ENCODE measurements around the gene NCAPH2. TPM values are rescaled to one million over a fixed set of nuclear protein-coding genes. Genes with fewer than 3 reads are reported as not detected.

The NCAPH2 gene
- total RNA-seq, 1 donor, result 27.5 TPM

DNA sequence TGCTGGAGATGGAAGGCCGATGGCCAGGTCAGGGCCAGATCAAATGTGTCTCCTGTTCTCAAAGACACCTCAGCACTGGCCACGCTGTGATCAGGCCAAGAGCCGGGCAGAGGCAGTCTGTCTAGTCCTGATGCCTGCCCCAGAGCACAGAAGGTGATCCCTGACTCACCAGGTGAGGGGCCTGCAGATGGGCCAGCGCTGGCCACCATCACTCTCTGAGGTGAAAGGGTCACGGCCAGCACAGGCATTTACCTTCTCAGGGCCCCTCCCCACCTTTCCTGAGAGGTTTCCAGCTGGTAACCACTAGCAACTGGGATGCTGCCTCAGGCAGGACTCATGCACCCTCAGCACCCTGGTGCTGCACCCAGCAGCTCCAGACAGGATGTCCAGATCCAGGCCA is 36.1 kb upstream of the NCAPH2 start:
- no peak overlapping the region for H3K4me2 ChIP-seq (ENCODE audit: insufficient read depth, low read length)
- H3K36me3 ChIP-seq (ENCODE audit: insufficient read depth, low read length), result peaks cover 4% of the 10 kb centered on the region
- DNase-seq (ENCODE audit: insufficient read length, low spot score, missing footprints), result no peak
- peaks cover 18% of the 10 kb centered on the region for H3K4me1 ChIP-seq (ENCODE audit: insufficient read depth, low read length)
- peaks cover 73% of the 10 kb centered on the region for H3K79me2 ChIP-seq (ENCODE audit: insufficient read depth, low read length)
- no peak overlapping the region for H3K4me3 ChIP-seq (ENCODE audit: insufficient read depth, low read length)
- H4K20me1 ChIP-seq (ENCODE audit: insufficient read depth, low read length), result peaks cover 65% of the 10 kb centered on the region
- no peaks in the 10 kb centered on the region for H3K9me3 ChIP-seq (ENCODE audit: low read depth, low read length)
- no peaks in the 10 kb centered on the region for H3K27me3 ChIP-seq (ENCODE audit: insufficient read depth, low read length)
- H2AFZ ChIP-seq (ENCODE audit: low read length), result no peak overlapping the region
- no peak overlapping the region for H3K27ac ChIP-seq (ENCODE audit: low read depth, low read length)
- TF ChIP-seq, protein P1, sequence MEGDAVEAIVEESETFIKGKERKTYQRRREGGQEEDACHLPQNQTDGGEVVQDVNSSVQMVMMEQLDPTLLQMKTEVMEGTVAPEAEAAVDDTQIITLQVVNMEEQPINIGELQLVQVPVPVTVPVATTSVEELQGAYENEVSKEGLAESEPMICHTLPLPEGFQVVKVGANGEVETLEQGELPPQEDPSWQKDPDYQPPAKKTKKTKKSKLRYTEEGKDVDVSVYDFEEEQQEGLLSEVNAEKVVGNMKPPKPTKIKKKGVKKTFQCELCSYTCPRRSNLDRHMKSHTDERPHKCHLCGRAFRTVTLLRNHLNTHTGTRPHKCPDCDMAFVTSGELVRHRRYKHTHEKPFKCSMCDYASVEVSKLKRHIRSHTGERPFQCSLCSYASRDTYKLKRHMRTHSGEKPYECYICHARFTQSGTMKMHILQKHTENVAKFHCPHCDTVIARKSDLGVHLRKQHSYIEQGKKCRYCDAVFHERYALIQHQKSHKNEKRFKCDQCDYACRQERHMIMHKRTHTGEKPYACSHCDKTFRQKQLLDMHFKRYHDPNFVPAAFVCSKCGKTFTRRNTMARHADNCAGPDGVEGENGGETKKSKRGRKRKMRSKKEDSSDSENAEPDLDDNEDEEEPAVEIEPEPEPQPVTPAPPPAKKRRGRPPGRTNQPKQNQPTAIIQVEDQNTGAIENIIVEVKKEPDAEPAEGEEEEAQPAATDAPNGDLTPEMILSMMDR (IDR thresholded peaks at IDR 0.05; ENCODE audit: extremely low read depth, low read depth, low read length), result no peak

DNA sequence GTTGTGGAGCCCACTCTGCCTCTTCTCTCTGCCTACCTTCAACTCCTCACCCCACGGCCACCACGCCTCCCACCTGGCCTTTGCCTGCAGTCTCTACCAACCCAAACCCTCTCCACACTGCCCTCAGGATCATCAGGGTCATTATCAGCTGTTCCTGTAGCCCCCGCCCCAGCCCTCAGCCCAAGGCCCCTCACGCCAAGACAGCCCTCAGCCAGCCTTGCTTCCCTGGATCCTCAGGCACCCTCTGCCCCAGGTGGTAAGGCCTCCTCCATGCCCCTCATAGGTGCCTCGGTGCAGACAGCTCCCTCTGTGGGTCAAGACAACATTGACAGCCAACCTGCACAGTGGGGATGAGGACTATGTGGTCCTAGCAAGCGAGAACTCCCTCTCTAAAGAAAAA is 34.9 kb upstream of the NCAPH2 start:
- peaks cover 18% of the 10 kb centered on the region for H3K4me1 ChIP-seq (ENCODE audit: insufficient read depth, low read length)
- TF ChIP-seq, protein P1 (IDR thresholded peaks at IDR 0.05; ENCODE audit: extremely low read depth, low read depth, low read length), result peak; percentile 20
- no peak overlapping the region for H3K4me3 ChIP-seq (ENCODE audit: insufficient read depth, low read length)
- no peaks in the 10 kb centered on the region for H3K36me3 ChIP-seq (ENCODE audit: insufficient read depth, low read length)
- H3K27me3 ChIP-seq (ENCODE audit: insufficient read depth, low read length), result no peaks in the 10 kb centered on the region
- DNase-seq (ENCODE audit: insufficient read length, low spot score, missing footprints), result no peak
- H3K4me2 ChIP-seq (ENCODE audit: insufficient read depth, low read length), result peak overlapping the region; percentile 94
- no peaks in the 10 kb centered on the region for H3K9me3 ChIP-seq (ENCODE audit: low read depth, low read length)
- no peak overlapping the region for H2AFZ ChIP-seq (ENCODE audit: low read length)
- H3K79me2 ChIP-seq (ENCODE audit: insufficient read depth, low read length), result peaks cover 65% of the 10 kb centered on the region
- peak overlapping the region; percentile 63 for H3K27ac ChIP-seq (ENCODE audit: low read depth, low read length)
- peaks cover 60% of the 10 kb centered on the region for H4K20me1 ChIP-seq (ENCODE audit: insufficient read depth, low read length)

DNA sequence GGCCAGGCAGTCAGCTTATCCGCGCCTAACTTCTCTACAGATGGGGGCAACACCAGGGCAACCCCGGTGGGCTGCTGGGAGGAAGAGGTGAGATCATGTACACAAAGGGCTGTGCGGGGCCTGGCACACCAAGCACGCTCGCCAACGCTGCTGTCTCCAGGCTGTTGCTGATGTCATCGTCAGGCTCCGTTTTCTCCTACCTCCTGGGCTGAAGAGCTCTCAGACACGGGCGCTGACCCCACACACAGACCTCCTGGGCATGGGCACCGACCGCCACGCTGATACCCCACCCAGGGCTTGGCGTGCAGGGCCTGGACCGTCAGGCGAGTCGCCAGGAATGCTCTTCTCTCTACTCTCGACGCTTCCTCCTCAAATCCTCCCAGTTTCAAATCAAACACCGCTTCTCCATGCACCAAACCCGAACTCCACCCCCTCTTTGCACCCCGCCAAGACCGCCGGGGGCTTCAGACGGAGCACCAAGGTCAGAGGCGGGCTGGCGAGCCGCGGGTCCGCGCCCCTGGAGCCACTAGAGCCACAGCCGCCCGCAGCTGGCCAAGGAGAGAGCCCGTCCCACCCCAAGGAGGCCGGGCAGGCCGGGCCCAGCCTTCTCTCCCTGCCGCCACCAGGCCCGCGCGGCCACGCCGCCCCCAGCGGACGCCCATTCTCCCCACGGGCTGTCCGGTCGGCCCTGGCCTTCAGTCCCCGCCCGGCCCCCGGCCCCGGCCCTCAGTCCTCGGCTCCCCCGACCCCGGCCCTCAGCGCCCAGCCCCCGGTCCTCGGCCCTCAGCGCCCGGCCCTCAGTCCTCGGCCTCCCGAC is 34.0 kb upstream of the NCAPH2 start:
- peaks cover 52% of the 10 kb centered on the region for H4K20me1 ChIP-seq (ENCODE audit: insufficient read depth, low read length)
- no peaks in the 10 kb centered on the region for H3K27me3 ChIP-seq (ENCODE audit: insufficient read depth, low read length)
- no peaks in the 10 kb centered on the region for H3K36me3 ChIP-seq (ENCODE audit: insufficient read depth, low read length)
- H3K9me3 ChIP-seq (ENCODE audit: low read depth, low read length), result no peaks in the 10 kb centered on the region
- peak overlapping the region; percentile 94 for H3K4me2 ChIP-seq (ENCODE audit: insufficient read depth, low read length)
- H3K4me1 ChIP-seq (ENCODE audit: insufficient read depth, low read length), result peaks cover 18% of the 10 kb centered on the region
- H3K4me3 ChIP-seq (ENCODE audit: insufficient read depth, low read length), result peak overlapping the region; percentile 81
- DNase-seq (ENCODE audit: insufficient read length, low spot score, missing footprints), result peak; percentile 99
- peak overlapping the region; percentile 63 for H3K27ac ChIP-seq (ENCODE audit: low read depth, low read length)
- H3K79me2 ChIP-seq (ENCODE audit: insufficient read depth, low read length), result peaks cover 55% of the 10 kb centered on the region
- H2AFZ ChIP-seq (ENCODE audit: low read length), result peak overlapping the region; percentile 47
- TF ChIP-seq, protein P1 (IDR thresholded peaks at IDR 0.05; ENCODE audit: extremely low read depth, low read depth, low read length), result no peak
